Astrocyte (in vitro differentiated cells and primary cell): ENCODE results near the gene NEU2. TPM values are rescaled to one million over a fixed set of nuclear protein-coding genes. Genes with fewer than 3 reads are reported as not detected.

Experiments
- DNase-seq: peaks from one replicate; pipeline ENCODE4 v3.0.0-alpha.2; 2010; ENCODE audit warnings: low read depth
- FAIRE-seq: peaks from 2 replicates; lab custom pipeline; 2011; peaks lifted over from hg19 to GRCh38; lab: Jason Lieb, UNC
- H2AFZ ChIP-seq: 2 replicates; pipeline ENCODE4 v1.6.0; 2012; ENCODE audit warnings: low read depth, low read length, inconsistent platforms
- H3K27ac ChIP-seq: 2 replicates; pipeline ENCODE4 v1.5.1; 2011; ENCODE audit warnings: low read depth, low read length, inconsistent platforms
- H3K27me3 ChIP-seq: 2 replicates; pipeline ENCODE4 v1.6.0; 2011; ENCODE audit warnings: low read length, inconsistent platforms; ENCODE audit not compliant: insufficient read depth
- H3K36me3 ChIP-seq: 2 replicates; pipeline ENCODE4 v1.5.1; 2011; ENCODE audit warnings: low read length, inconsistent platforms; ENCODE audit not compliant: insufficient read depth
- H3K4me1 ChIP-seq: 2 replicates; pipeline ENCODE4 v1.5.1; 2011; ENCODE audit warnings: low read length, inconsistent platforms; ENCODE audit not compliant: insufficient read depth
- H3K4me2 ChIP-seq: 2 replicates; pipeline ENCODE4 v1.6.0; 2012; ENCODE audit warnings: low read length, inconsistent platforms
- H3K4me3 ChIP-seq: 2 replicates; pipeline ENCODE4 v1.5.1; 2011; ENCODE audit warnings: low read depth, mild to moderate bottlenecking, low read length, inconsistent platforms; ENCODE audit not compliant: insufficient read depth
- H3K79me2 ChIP-seq: 2 replicates; pipeline ENCODE4 v1.6.0; 2012; ENCODE audit warnings: mild to moderate bottlenecking, low read length, inconsistent platforms; ENCODE audit not compliant: insufficient read depth
- H3K9ac ChIP-seq: 2 replicates; pipeline ENCODE4 v1.6.0; 2012; ENCODE audit warnings: mild to moderate bottlenecking, low read length, inconsistent platforms
- H3K9me3 ChIP-seq: 2 replicates; pipeline ENCODE4 v1.5.1; 2012; ENCODE audit warnings: low read depth, mild to moderate bottlenecking, low read length, inconsistent platforms; ENCODE audit not compliant: insufficient read depth
- H4K20me1 ChIP-seq: 2 replicates; pipeline ENCODE4 v1.6.0; 2012; ENCODE audit warnings: low read length, inconsistent platforms; ENCODE audit not compliant: insufficient read depth
- H3K27ac Mint-ChIP-seq: one replicate; pipeline ENCODE4 v1.8.0; 2021; ENCODE audit warnings: mild to moderate bottlenecking, mixed read lengths; ENCODE audit not compliant: unreplicated experiment
- H3K27me3 Mint-ChIP-seq: one replicate; pipeline ENCODE4 v1.8.0; 2021; ENCODE audit warnings: low read depth, mixed read lengths; ENCODE audit not compliant: unreplicated experiment
- H3K36me3 Mint-ChIP-seq: one replicate; pipeline ENCODE4 v1.8.0; 2021; ENCODE audit warnings: low read depth, mixed read lengths; ENCODE audit not compliant: unreplicated experiment
- H3K4me1 Mint-ChIP-seq: one replicate; pipeline ENCODE4 v1.8.0; 2021; ENCODE audit warnings: low read depth, mixed read lengths; ENCODE audit not compliant: unreplicated experiment
- H3K4me3 Mint-ChIP-seq: one replicate; pipeline ENCODE4 v1.8.0; 2021; ENCODE audit warnings: mild to moderate bottlenecking, moderate library complexity, mixed read lengths; ENCODE audit not compliant: unreplicated experiment
- H3K9me3 Mint-ChIP-seq: one replicate; pipeline ENCODE4 v1.8.0; 2021; ENCODE audit warnings: mild to moderate bottlenecking, mixed read lengths; ENCODE audit not compliant: unreplicated experiment
- CTCF ChIP-seq: IDR thresholded peaks from 2 replicates; pipeline ENCODE4 v1.5.1; 2011; ENCODE audit warnings: low read depth, mild to moderate bottlenecking, inconsistent platforms, low read length, moderate library complexity; ENCODE audit not compliant: insufficient read depth
- EZH2 ChIP-seq: IDR thresholded peaks from 2 replicates; pipeline ENCODE4 v1.6.1; 2012; ENCODE audit warnings: mild to moderate bottlenecking, low read length, inconsistent platforms; ENCODE audit not compliant: insufficient read depth
- total RNA-seq: library from RNA; stranded (reverse); gene quantifications from 2 replicates; pipeline ENCODE4 v1.2.1, GENCODE V29; 2021

NEU2 gene
- total RNA-seq, 1 donor from 2014 or later: not detected

DNA sequence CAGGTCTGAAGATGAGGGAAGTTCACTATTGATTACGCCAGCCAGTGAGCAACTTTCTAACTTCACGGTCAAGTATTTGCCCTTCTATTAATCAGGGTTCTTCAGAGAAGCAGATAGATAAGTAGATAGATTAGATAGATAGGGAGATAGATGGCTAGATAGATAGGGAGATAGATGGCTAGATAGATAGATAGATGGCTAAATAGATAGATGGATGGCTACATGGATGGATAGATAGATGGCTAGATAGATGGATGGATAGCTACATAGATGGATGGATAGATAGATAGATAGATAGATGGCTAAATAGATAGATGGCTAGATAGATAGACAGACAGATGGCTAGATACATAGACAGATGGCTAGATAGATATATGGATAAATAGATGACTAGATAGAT lies 22.9 kb downstream of the NEU2 start:
- H2AFZ ChIP-seq: no peak overlapping the region
- no peaks in the 10 kb centered on the region for H3K79me2 ChIP-seq
- TF ChIP-seq CTCF (no peak), EZH2 (no peak)
- H3K9ac ChIP-seq: no peak overlapping the region
- H4K20me1 ChIP-seq: no peaks in the 10 kb centered on the region
- FAIRE-seq (no peak), DNase-seq (no peak)
- no peaks in the 10 kb centered on the region for H3K9me3 ChIP-seq
- no peak overlapping the region for H3K4me3 ChIP-seq
- H3K9me3 Mint-ChIP-seq: no peaks in the 10 kb centered on the region
- H3K36me3 ChIP-seq: no peaks in the 10 kb centered on the region
- H3K4me1 ChIP-seq: no peaks in the 10 kb centered on the region
- H3K36me3 Mint-ChIP-seq: peaks cover 1% of the 10 kb centered on the region
- no peak overlapping the region for H3K4me3 Mint-ChIP-seq
- H3K4me1 Mint-ChIP-seq: no peaks in the 10 kb centered on the region
- no peaks in the 10 kb centered on the region for H3K27me3 ChIP-seq
- H3K27me3 Mint-ChIP-seq: peaks cover 51% of the 10 kb centered on the region
- H3K4me2 ChIP-seq: no peak overlapping the region
- no peak overlapping the region for H3K27ac ChIP-seq
- no peak overlapping the region for H3K27ac Mint-ChIP-seq

DNA sequence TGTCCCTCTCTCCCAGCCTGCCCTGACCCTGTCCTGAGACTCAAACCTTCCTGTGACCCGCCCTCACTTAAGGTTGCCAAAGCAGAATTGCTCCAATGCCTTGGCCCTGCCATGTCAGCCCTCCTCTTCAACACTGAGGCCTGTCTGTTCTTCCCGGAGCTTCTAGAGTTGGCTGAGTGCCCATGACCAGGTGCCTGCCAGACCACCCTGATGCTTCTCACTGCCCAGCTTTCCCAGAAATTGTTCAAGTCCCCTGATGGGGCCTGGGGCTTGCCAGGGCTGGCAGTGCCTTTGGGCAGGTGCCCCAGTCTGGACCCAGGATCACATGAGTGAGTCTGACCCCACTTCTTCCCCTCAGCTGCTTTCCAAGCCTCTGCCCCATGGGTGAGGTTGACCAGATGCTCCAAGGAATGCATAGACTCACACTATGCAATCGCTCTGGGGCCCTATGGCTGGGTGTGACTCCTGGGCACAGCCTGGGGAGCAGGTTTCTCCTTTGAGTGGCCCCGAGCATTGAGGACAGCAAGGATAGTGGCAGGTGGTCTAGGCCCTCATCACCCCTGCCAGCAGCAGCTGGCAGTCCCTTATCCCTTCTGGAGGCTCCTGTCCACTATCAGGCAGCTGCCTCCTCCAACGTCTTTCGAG lies 24.6 kb downstream of the NEU2 start:
- Mint-ChIP-seq H3K4me1 (peaks cover under 1% of the 10 kb centered on the region), H3K9me3 (no peaks in the 10 kb centered on the region), H3K36me3 (peaks cover 1% of the 10 kb centered on the region), H3K27ac (no peak overlapping the region), H3K4me3 (no peak overlapping the region), H3K27me3 (peaks cover 38% of the 10 kb centered on the region)
- no peaks in the 10 kb centered on the region for H3K4me1 ChIP-seq
- TF ChIP-seq EZH2: no peak
- no peak for TF ChIP-seq CTCF
- no peak overlapping the region for H3K4me3 ChIP-seq
- H3K27ac ChIP-seq: no peak overlapping the region
- no peak overlapping the region for H2AFZ ChIP-seq
- DNase-seq (no peak), FAIRE-seq (no peak)
- no peaks in the 10 kb centered on the region for H3K9me3 ChIP-seq
- H3K9ac ChIP-seq: no peak overlapping the region
- no peaks in the 10 kb centered on the region for H4K20me1 ChIP-seq
- no peaks in the 10 kb centered on the region for H3K79me2 ChIP-seq
- H3K4me2 ChIP-seq: no peak overlapping the region
- H3K36me3 ChIP-seq: no peaks in the 10 kb centered on the region
- H3K27me3 ChIP-seq: no peaks in the 10 kb centered on the region
